Osteocyte (in vitro differentiated cells): ENCODE data around the gene CTDSPL. TPM values are rescaled to one million over a fixed set of nuclear protein-coding genes. Genes with fewer than 3 reads are reported as not detected.

Experiments
- DNase-seq: peaks from one replicate; pipeline ENCODE4 v3.0.0; 2021; ENCODE audit warnings: mixed read lengths; ENCODE audit not compliant: unreplicated experiment; ENCODE audit errors: extremely low spot score
- H3K27ac Mint-ChIP-seq: one replicate; pipeline ENCODE4 v1.8.0; 2021; ENCODE audit warnings: mild to moderate bottlenecking, mixed read lengths; ENCODE audit not compliant: unreplicated experiment
- H3K27me3 Mint-ChIP-seq: one replicate; pipeline ENCODE4 v1.8.0; 2021; ENCODE audit warnings: mixed read lengths; ENCODE audit not compliant: unreplicated experiment
- H3K36me3 Mint-ChIP-seq: one replicate; pipeline ENCODE4 v1.8.0; 2021; ENCODE audit warnings: mixed read lengths; ENCODE audit not compliant: unreplicated experiment
- H3K4me1 Mint-ChIP-seq: one replicate; pipeline ENCODE4 v1.8.0; 2021; ENCODE audit warnings: mixed read lengths; ENCODE audit not compliant: unreplicated experiment
- H3K4me3 Mint-ChIP-seq: one replicate; pipeline ENCODE4 v1.8.0; 2021; ENCODE audit warnings: mild to moderate bottlenecking, moderate library complexity, mixed read lengths; ENCODE audit not compliant: unreplicated experiment
- H3K9me3 Mint-ChIP-seq: one replicate; pipeline ENCODE4 v1.8.0; 2021; ENCODE audit warnings: mixed read lengths; ENCODE audit not compliant: unreplicated experiment
- total RNA-seq: library from RNA; stranded (reverse); gene quantifications from 2 replicates; pipeline ENCODE4 v1.2.1, GENCODE V29; 2021
- TF ChIP-seq, protein P1 (sequence below): fragments of 200-600 bp; sonication (generic); IDR thresholded peaks from 2 replicates; pipeline ENCODE4 v1.5.0; 2021; ENCODE audit warnings: antibody characterized with exemption, mild to moderate bottlenecking, moderate library complexity

The CTDSPL gene
- total RNA-seq, 1 donor from 2014 or later = 71.6 TPM

GRCh38 chr3:37943631-37944314 is 82.1 kb downstream of the CTDSPL start:
- Mint-ChIP-seq H3K36me3 (no peaks in the 10 kb centered on the region), H3K4me3 (no peak overlapping the region), H3K27ac (peak overlapping the region; percentile 96), H3K27me3 (no peaks in the 10 kb centered on the region), H3K4me1 (peaks cover 95% of the 10 kb centered on the region), H3K9me3 (no peaks in the 10 kb centered on the region)
- TF ChIP-seq, protein P1, sequence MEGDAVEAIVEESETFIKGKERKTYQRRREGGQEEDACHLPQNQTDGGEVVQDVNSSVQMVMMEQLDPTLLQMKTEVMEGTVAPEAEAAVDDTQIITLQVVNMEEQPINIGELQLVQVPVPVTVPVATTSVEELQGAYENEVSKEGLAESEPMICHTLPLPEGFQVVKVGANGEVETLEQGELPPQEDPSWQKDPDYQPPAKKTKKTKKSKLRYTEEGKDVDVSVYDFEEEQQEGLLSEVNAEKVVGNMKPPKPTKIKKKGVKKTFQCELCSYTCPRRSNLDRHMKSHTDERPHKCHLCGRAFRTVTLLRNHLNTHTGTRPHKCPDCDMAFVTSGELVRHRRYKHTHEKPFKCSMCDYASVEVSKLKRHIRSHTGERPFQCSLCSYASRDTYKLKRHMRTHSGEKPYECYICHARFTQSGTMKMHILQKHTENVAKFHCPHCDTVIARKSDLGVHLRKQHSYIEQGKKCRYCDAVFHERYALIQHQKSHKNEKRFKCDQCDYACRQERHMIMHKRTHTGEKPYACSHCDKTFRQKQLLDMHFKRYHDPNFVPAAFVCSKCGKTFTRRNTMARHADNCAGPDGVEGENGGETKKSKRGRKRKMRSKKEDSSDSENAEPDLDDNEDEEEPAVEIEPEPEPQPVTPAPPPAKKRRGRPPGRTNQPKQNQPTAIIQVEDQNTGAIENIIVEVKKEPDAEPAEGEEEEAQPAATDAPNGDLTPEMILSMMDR = no peak
- DNase-seq = no peak

DNA sequence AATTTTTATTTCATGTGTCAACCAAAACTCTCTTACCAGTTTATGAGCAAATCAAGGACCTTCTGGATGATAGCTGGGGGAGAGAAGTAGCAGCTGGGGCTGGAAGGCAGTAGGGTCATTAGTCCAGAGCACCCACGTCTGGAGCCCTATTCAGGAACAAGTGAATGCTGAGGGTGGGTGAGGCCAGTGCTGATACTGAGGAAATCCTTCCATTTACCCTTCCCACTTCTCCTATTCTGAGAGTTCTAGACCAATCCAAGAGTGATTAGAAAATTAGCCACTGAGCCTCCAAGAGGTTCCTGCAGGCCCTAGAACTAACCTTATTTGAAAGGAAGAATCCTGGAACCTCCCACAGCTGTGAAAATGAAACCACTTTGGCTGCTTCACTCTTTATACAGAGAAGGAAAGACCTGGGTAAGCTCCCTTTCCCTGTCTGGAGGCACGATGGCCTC is 82.7 kb downstream of the CTDSPL start:
- Mint-ChIP-seq H3K36me3 (no peaks in the 10 kb centered on the region), H3K27me3 (no peaks in the 10 kb centered on the region), H3K27ac (peak overlapping the region; percentile 96), H3K4me3 (peak overlapping the region; percentile 52), H3K9me3 (no peaks in the 10 kb centered on the region), H3K4me1 (peaks cover 93% of the 10 kb centered on the region)
- TF ChIP-seq, protein P1 = no peak
- no peak for DNase-seq

GRCh38 chr3:37945156-37945806 is 83.6 kb downstream of the CTDSPL start:
- Mint-ChIP-seq H3K36me3 (peaks cover 6% of the 10 kb centered on the region), H3K27ac (peak overlapping the region; percentile 96), H3K27me3 (no peaks in the 10 kb centered on the region), H3K4me1 (peaks cover 94% of the 10 kb centered on the region), H3K9me3 (no peaks in the 10 kb centered on the region), H3K4me3 (no peak overlapping the region)
- no peak for DNase-seq
- TF ChIP-seq, protein P1 = no peak

DNA sequence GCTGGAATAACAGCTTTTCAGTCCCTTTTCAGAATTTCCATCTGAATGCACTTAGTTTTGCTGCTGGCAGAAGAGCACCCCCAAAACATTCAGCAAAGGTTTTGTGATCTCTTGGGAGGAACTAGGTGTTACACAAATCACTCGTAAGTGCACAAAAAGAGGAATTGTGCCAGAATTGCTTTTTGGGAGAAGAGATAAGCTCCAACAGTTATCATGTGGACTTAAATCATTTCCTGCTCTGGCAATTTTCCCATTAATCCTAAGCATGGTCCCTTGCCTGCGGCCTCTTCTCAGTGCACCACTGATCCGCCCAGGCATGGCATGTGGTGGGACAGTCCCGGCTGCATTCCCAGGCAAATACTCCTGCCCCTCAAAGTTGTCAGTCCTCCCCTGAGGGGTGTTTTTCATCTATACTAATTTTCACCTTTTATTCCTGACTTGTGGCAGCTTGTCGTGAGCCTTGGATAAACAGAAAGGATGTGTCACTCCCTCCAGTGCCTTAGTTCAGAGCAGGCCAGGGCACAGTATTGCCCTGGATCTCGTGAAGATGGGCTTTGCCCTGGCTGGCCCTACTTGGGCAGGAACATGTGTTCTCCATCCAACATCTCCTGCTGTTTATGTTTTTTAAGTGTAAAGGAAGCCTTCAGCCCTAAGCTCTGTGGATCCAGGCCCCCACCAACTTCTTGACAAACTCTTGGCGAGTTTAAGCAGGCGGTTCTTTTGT is 84.3 kb downstream of the CTDSPL start:
- H3K4me3 Mint-ChIP-seq = peak overlapping the region; percentile 28
- no peaks in the 10 kb centered on the region for H3K9me3 Mint-ChIP-seq
- H3K27me3 Mint-ChIP-seq = no peaks in the 10 kb centered on the region
- H3K4me1 Mint-ChIP-seq = peaks cover 95% of the 10 kb centered on the region
- TF ChIP-seq, protein P1 = no peak
- H3K36me3 Mint-ChIP-seq = peaks cover 11% of the 10 kb centered on the region
- DNase-seq = no peak
- H3K27ac Mint-ChIP-seq = peak overlapping the region; percentile 96

DNA sequence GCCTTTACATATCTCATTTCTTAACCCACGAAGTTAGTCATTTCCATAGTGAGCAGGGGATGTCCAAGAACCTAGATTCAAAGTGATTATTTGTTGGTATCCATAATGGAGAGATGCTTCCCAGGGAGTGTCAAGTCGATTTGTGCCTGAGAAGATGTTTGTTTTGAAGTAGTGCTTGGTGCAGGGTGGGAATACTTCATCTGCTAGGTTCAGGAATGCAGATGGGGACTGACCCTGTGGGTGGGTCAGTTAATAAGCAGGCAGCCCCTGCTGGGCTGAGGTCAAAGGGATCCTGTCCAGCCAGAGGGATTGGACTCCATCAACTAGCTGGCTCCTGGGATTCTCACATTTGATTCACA is 84.8 kb downstream of the CTDSPL start:
- TF ChIP-seq, protein P1 = no peak
- no peak for DNase-seq
- H3K4me3 Mint-ChIP-seq = no peak overlapping the region
- H3K27me3 Mint-ChIP-seq = no peaks in the 10 kb centered on the region
- peak overlapping the region; percentile 96 for H3K27ac Mint-ChIP-seq
- H3K9me3 Mint-ChIP-seq = no peaks in the 10 kb centered on the region
- peaks cover 11% of the 10 kb centered on the region for H3K36me3 Mint-ChIP-seq
- peaks cover 91% of the 10 kb centered on the region for H3K4me1 Mint-ChIP-seq
